ENCODE measurements around the gene TPR. TPM values are rescaled to one million over a fixed set of nuclear protein-coding genes. Genes with fewer than 3 reads are reported as not detected.
A peak's percentile ranks its signal among the peaks of the same experiment; 100 is the strongest.
"Not testable (repeated sequence)": the region's sequence is repeated elsewhere in the genome, so short reads cannot be mapped to it uniquely, and the experiment has no call there.

Gene TPR
- total RNA-seq: 41.1 TPM
- long read RNA-seq, full-length matches to known transcripts: 7 of 24 reads
- long read RNA-seq, partial matches to known transcripts: 13 of 24 reads
- long read RNA-seq, other reads (novel, unspliced or antisense): 4 of 24 reads

DNA sequence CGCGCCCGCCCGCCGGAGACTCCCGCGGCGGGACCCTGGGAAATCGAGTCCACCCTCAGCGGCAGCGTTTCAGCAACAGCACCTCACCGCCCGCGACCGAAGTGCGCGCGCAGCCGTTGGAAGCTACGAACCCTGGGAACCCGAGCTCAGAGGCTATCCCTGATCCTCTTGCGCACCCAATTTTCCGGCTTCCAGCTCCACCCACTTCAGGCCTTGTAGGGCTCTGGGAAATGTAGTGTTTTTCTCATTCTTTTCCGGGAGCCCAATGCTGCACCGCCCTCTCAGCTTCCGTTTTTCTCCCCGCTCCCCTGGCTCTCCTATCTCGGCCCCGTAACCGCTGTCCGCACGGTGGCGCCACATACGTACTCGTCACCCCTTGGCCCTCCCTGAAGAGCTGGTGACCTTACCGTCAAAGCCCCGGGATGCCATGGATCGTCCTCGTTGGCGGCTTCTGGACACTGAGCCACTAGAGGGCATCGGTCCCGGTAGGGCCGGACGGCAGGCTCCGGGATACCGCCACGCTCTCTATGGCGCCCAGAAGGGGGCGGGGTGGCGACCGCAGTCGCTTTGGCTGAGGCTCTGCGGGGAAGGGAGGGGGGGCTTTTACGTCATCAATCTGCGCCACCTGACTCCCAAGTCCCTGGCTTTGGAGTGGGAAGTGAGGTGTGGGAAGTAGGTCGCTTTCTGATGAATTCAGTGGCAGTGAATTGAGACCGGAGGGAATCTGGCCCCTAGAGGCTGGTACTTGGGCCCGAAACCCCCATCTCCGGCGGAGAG lies at the start of gene TPR, which contains the start of gene ODR4:
TPR (minus strand) TSS at position 102 of the 777 bp plus-strand sequence. CDS start 225 bp downstream, outside the sequence.
ODR4 (plus strand) TSS at position 687 of the 777 bp plus-strand sequence. CDS start 3,948 bp downstream, outside the sequence.
- ATAC-seq: peak; percentile 97
- peak; percentile 99 for DNase-seq (ENCODE audit: missing footprints)
- intact Hi-C loops (cut with DNase I): no loop called here

DNA sequence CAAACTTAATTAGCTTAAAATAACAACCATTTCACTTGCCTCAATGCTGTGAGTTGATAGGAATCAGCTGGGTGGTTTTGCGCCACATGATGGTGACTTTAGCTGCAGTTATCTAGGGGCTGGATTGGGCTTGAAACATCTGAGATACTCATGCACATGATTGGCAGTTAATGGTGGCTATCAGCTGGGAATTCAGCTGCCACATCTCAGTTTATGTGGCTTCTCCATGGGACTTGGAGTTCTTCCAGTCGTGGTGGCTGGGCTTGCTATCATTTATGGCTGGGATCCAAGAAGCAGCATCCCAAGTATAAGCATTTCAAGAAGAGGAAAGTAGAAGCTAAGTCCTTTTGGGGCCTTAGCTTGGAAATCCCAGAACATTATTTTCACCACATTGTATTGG lies 49.5 kb upstream of the TPR start:
- DNase-seq (ENCODE audit: missing footprints) (no peak), ATAC-seq (peak; percentile 48)
- intact Hi-C loops (cut with DNase I): no loop called here

GRCh38 chr1:186421446-186421845 lies 46.4 kb upstream of the TPR start:
- no peak for ATAC-seq
- DNase-seq (ENCODE audit: missing footprints): no peak
- intact Hi-C loops (cut with DNase I): no loop called here

GRCh38 chr1:186420923-186421322 lies 45.9 kb upstream of the TPR start:
- intact Hi-C loops (cut with DNase I): no loop called here
- no peak for DNase-seq (ENCODE audit: missing footprints)
- no peak for ATAC-seq

GRCh38 chr1:186420311-186420710 lies 45.3 kb upstream of the TPR start:
- DNase-seq (ENCODE audit: missing footprints) (no peak), ATAC-seq (no peak)
- intact Hi-C loops (cut with DNase I): no loop called here

DNA sequence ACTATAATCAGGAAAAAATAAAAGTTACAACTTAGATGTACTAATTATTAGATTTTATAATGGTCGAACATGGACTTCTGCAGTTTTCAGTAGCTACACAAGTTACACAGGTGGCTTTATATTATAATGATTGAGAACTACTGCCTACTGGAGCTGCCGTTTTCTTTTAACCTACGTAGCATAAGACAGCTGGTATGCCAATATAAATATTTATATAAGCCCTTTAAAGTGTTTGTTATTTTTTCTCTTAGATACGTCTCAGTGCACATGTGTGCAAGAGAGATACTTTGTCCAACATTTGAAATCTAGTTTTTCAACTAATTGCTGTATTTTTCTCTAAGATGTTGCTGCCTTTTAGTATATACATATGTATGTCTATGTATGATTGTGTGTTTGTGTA lies 43.5 kb upstream of the TPR start:
- ATAC-seq (no peak), DNase-seq (ENCODE audit: missing footprints) (no peak)
- intact Hi-C loops (cut with DNase I): no loop called here

GRCh38 chr1:186413319-186413718 lies 38.3 kb upstream of the TPR start:
- no peak for DNase-seq (ENCODE audit: missing footprints)
- intact Hi-C loops (cut with DNase I): no loop called here

DNA sequence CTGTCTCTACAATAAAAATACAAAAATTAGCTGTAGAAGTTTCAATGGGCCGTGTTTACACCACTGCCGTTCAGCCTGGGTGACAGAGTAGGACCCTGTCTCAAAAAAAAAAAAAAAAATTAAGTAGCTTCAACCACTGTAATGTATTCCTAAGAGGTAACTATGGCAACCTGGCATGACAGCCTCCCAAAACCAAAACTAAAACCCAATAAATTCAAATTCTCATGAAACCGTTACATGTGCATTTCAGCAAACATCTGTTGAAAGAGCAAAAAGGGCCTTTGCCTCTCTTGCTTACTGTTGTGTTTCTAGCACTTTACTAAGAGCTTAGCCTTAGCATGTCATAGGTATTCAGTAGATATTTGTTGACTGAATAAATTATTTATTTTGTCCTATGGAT lies 34.0 kb upstream of the TPR start:
- no peak for DNase-seq (ENCODE audit: missing footprints)
- no peak for ATAC-seq
- intact Hi-C loops (cut with DNase I): no loop called here

More at GRCh38 chr1:186413319-186413718, 38.3 kb upstream of the TPR start:
- ATAC-seq: no peak

GRCh38 chr1:186404454-186405051 lies 29.5 kb upstream of the TPR start:
- ATAC-seq: no peak
- intact Hi-C loops (cut with DNase I): no loop called here
- no peak for DNase-seq (ENCODE audit: missing footprints)

- DNase-seq (ENCODE audit: missing footprints) (no peak), ATAC-seq (no peak)
- intact Hi-C loops (cut with DNase I): no loop called here
These were observed 28.6 kb upstream of the TPR start for GRCh38 chr1:186403632-186404031.

DNA sequence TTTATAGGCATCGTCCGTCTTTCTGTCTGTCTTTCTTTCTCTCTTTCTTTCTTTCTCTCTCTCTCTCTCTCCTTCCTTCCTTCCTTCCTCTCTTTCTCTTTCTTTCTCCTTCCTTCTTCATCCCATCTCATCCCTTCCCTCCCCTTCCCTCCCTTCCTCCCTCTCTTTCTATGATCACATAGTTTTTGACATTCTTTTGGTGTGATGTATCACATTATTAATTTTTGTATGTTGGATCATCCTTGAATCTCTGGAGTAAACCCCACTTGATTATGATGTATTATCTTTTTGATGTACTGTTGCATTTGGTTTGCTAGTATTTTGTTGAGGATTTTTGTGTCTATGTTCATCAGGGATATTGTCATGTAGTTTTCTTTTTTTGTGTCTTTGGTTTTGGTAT lies 26.4 kb upstream of the TPR start:
- intact Hi-C loops (cut with DNase I); ATAC-seq; DNase-seq (ENCODE audit: missing footprints): not testable (repeated sequence)

- not testable (repeated sequence) for ATAC-seq
These were observed 17.7 kb upstream of the TPR start for GRCh38 chr1:186392711-186393110.

DNA sequence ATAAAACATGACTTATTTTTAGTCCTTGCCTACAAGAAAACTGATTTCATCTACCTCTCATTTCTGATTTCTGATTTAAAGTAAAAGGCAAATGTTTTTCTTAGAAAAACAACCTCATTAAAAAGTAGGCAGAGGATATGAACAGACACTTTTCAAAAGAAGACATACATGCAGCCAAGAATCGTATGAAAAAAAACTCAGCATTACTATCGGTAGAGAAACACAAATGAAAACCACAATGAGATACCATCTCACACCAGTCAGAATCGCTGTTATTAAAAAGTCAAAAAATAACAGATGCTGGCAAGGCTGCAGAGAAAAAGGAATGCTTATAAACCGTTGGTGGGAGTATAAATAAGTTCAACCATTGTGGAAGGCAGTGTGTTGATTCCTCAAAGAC lies 16.8 kb upstream of the TPR start:
- intact Hi-C loops (cut with DNase I): no loop called here
- DNase-seq (ENCODE audit: missing footprints) (no peak), ATAC-seq (no peak)

More at GRCh38 chr1:186392711-186393110, 17.7 kb upstream of the TPR start:
- DNase-seq (ENCODE audit: missing footprints): peak; percentile 51
- intact Hi-C loops (cut with DNase I): not testable (repeated sequence)

DNA sequence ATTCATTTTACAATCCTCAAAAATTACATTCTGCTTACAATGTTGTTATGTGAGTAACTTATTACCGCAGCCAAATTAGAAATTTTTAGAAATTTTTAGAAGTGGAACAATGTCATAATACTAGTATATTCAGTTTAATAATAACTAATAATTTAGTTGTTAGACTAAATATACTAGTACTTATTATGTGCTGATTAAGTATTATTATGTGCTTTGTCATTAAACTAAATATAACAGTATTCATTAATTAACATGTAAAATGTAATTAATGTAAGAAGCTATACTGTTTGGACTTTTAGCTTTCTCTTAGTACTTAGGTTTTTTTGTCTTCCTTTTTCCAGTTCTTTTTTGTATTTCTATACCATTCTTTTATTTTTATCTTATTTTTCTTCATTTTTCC lies 15.9 kb upstream of the TPR start:
- no peak for ATAC-seq
- DNase-seq (ENCODE audit: missing footprints): no peak
- intact Hi-C loops (cut with DNase I): no loop called here

DNA sequence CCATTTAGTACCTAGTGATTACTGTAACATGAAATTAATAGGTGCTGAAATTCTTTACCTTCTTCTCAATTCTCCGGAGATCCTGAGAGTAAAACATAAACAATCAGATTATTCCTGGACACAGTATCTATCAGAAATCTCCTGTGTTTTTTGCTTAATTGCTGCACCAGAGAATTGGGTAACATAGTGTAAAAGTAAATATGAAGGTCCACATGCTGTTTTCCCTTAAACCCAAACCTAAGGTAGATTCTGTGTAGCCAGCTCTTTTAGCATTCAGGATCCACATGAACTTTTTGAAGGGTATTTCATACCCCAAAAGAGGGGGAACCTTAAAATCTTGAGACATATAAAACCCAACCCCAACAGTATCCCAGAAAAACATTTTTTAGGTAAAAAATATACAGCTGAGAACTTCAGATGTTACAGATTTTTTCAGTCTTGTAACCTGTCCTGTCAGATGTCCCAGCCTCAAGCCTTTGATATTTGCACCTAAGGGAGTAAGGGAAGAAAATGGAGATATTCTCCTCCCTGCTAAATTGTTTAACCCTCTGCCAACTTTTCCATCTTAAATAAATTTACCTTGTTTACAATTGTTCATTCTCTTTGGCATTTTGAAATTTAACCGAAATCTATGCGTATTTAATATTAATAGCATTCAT lies 11.8 kb upstream of the TPR start:
- ATAC-seq (no peak), DNase-seq (ENCODE audit: missing footprints) (no peak)
- intact Hi-C loops (cut with DNase I): no loop called here

DNA sequence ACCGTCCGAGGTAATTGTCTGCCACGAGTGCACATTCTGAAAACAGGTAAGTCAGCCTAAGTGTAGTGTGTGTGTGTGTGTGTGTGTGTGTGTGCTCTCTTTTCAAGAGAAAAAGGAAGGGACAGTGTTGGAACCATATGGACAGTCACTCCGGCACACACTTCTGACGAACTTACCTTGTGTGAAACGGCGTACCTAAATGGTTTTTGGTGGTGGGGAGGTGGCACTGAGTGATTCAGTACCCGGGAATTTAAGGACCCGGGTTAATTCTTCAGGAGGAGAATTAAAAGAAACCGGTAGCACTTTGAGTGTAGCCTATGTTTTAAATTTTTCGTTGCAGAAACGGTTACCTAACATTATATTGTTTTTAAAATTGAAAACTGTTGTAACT lies 871 bp upstream of the TPR start:
- ATAC-seq (peak; percentile 0), DNase-seq (ENCODE audit: missing footprints) (no peak)
- intact Hi-C loops (cut with DNase I): no loop called here

DNA sequence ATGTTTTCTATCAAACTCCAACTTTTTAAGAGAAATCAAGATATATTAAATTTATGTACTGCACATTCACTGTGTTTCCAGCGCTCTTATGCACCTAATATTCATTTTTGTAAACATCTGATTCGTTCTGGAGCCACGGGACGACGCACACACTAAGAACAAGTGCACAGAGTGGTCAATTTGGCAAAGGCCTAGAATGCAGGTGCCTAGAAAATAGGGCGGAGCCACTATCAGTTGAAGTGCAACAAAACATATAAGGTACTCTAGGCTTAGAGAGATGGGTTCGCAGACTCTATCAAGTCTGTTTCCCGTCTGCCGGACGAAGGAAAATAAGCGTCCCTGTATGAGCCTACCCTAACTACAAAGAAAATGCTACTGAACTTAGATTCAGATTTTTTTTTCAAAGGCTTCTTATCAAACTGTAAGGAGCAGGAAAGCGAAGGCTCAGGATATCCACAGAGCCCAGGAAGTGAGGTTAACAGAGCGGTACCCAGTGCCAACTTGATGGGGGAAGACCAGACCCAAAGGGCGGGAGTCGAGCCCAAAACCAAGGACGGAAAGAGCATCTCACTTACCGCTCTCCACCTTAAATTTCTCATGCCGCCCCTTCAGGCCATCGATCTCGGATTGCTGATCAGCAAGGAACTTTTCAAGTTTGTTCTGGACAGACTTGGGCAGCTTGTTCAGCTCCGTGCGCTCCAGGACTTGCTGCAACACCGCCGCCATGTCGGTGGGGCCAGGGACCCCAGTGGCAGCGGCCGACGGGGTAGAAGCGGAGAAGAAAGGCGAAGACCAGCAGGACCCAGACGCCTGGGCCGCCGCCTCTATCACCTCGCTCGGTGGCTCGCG lies 526 bp downstream of the TPR start:
- DNase-seq (ENCODE audit: missing footprints) (no peak), ATAC-seq (no peak)
- intact Hi-C loops (cut with DNase I): no loop called here

- ATAC-seq; DNase-seq (ENCODE audit: missing footprints); intact Hi-C loops (cut with DNase I): not testable (repeated sequence)
These were observed 27.0 kb downstream of the TPR start for GRCh38 chr1:186347837-186348691.
